Loucy (cell line): ENCODE results near the gene PNMA6E.

Experiments used
- H2AFZ ChIP-seq: fragments of 200-600 bp; sonication (generic); 2 replicates; pipeline ENCODE4 v1.6.0; 2016; ENCODE audit warnings: antibody characterized with exemption, mild to moderate bottlenecking, low read length, moderate library complexity
- H3F3A ChIP-seq: fragments of 200-600 bp; 2 replicates; pipeline ENCODE4 v1.6.0; 2016; ENCODE audit warnings: antibody characterized with exemption, low read depth, mild to moderate bottlenecking
- H3K27me3 ChIP-seq: fragments of 200-600 bp; sonication (generic); 2 replicates; pipeline ENCODE4 v1.6.1; 2014; ENCODE audit warnings: low read length, mild to moderate bottlenecking; ENCODE audit not compliant: insufficient read depth, poor library complexity, severe bottlenecking
- H3K36me3 ChIP-seq: fragments of 200-600 bp; sonication (generic); 2 replicates; pipeline ENCODE4 v1.6.1; 2016; ENCODE audit warnings: low read length; ENCODE audit not compliant: insufficient read depth
- H3K4me1 ChIP-seq: fragments of 200-600 bp; sonication (generic); 2 replicates; pipeline ENCODE4 v1.5.1; 2014; ENCODE audit warnings: low read length, mild to moderate bottlenecking; ENCODE audit not compliant: insufficient read depth, poor library complexity, severe bottlenecking
- H3K4me2 ChIP-seq: fragments of 200-600 bp; sonication (generic); 2 replicates; pipeline ENCODE4 v1.6.0; 2014; ENCODE audit warnings: antibody characterized with exemption, low read length, low read depth, mild to moderate bottlenecking; ENCODE audit not compliant: poor library complexity, severe bottlenecking
- H3K4me3 ChIP-seq: fragments of 200-600 bp; sonication (generic); 2 replicates; pipeline ENCODE4 v1.5.1; 2014; ENCODE audit warnings: low read length, mild to moderate bottlenecking, mixed read lengths; ENCODE audit not compliant: poor library complexity, severe bottlenecking
- H3K79me2 ChIP-seq: fragments of 200-600 bp; sonication (generic); 2 replicates; pipeline ENCODE4 v1.6.1; 2014; ENCODE audit warnings: low read length; ENCODE audit not compliant: insufficient read depth
- H3K9ac ChIP-seq: fragments of 200-600 bp; sonication (generic); 2 replicates; pipeline ENCODE4 v1.6.0; 2014; ENCODE audit warnings: mild to moderate bottlenecking, low read depth, low read length, moderate library complexity; ENCODE audit not compliant: poor library complexity, severe bottlenecking
- H3K9me2 ChIP-seq: fragments of 200-600 bp; sonication (generic); replicated peaks from 2 replicates; pipeline ENCODE4 v1.6.1; 2016; ENCODE audit warnings: low read depth, low read length, mixed read lengths
- H3K9me3 ChIP-seq: fragments of 200-600 bp; sonication (generic); 2 replicates; pipeline ENCODE4 v1.6.1; 2014; ENCODE audit warnings: mild to moderate bottlenecking, antibody characterized with exemption, low read length, low read depth; ENCODE audit not compliant: insufficient read depth
- H4K20me1 ChIP-seq: fragments of 200-600 bp; sonication (generic); 2 replicates; pipeline ENCODE4 v1.6.0; 2014; ENCODE audit warnings: antibody characterized with exemption, low read length, mild to moderate bottlenecking; ENCODE audit not compliant: insufficient read depth, poor library complexity, severe bottlenecking
- CTCF ChIP-seq: fragments of 200-600 bp; sonication (generic); conservative IDR thresholded peaks from 2 replicates; pipeline ENCODE4 v1.5.1; 2014; ENCODE audit warnings: mild to moderate bottlenecking, antibody characterized with exemption, low read length
- EZH2phosphoT487 ChIP-seq: fragments of 200-600 bp; IDR thresholded peaks from 2 replicates; pipeline ENCODE4 v1.6.1; 2018; ENCODE audit warnings: antibody characterized with exemption, mild to moderate bottlenecking, moderate library complexity, borderline replicate concordance

Gene PNMA6E

GRCh38 chrX:153446950-153447580 is 45.9 kb upstream of the PNMA6E start:
- H3F3A ChIP-seq = no peaks in the 10 kb centered on the region
- no peak overlapping the region for H3K4me3 ChIP-seq
- H3K9me3 ChIP-seq = no peaks in the 10 kb centered on the region

GRCh38 chrX:153446636-153446936 is 45.4 kb upstream of the PNMA6E start:
- Histone ChIP-seq H3K9ac (no peak overlapping the region), H3K27me3 (no peaks in the 10 kb centered on the region), H3F3A (no peaks in the 10 kb centered on the region), H3K4me1 (no peaks in the 10 kb centered on the region), H4K20me1 (no peaks in the 10 kb centered on the region), H3K36me3 (no peaks in the 10 kb centered on the region), H3K79me2 (no peaks in the 10 kb centered on the region), H3K9me3 (no peaks in the 10 kb centered on the region), H3K4me3 (no peak overlapping the region), H2AFZ (no peak overlapping the region), H3K4me2 (no peak overlapping the region), H3K9me2 (no peaks in the 10 kb centered on the region)
- no peak for TF ChIP-seq CTCF
- no peak for TF ChIP-seq EZH2phosphoT487

More at GRCh38 chrX:153446950-153447580, 45.9 kb upstream of the PNMA6E start:
- H2AFZ ChIP-seq = no peak overlapping the region
- H3K4me2 ChIP-seq = no peak overlapping the region
- H3K9ac ChIP-seq = no peak overlapping the region
- H4K20me1 ChIP-seq = no peaks in the 10 kb centered on the region
- H3K27me3 ChIP-seq = no peaks in the 10 kb centered on the region
- no peaks in the 10 kb centered on the region for H3K4me1 ChIP-seq
- TF ChIP-seq CTCF (no peak), EZH2phosphoT487 (no peak)
- H3K9me2 ChIP-seq = no peaks in the 10 kb centered on the region
- no peaks in the 10 kb centered on the region for H3K36me3 ChIP-seq
- H3K79me2 ChIP-seq = no peaks in the 10 kb centered on the region

- Histone ChIP-seq H3K79me2 (no peaks in the 10 kb centered on the region), H4K20me1 (no peaks in the 10 kb centered on the region), H3K9me2 (no peaks in the 10 kb centered on the region), H3K9me3 (no peaks in the 10 kb centered on the region), H3K9ac (no peak within 1 kb of the TSS), H3K36me3 (no peaks in the 10 kb centered on the region), H3F3A (no peaks in the 10 kb centered on the region), H2AFZ (no peak within 1 kb of the TSS), H3K4me2 (no peak within 1 kb of the TSS), H3K27me3 (no peaks in the 10 kb centered on the region), H3K4me1 (no peaks in the 10 kb centered on the region), H3K4me3 (no peak within 1 kb of the TSS)
- TF ChIP-seq EZH2phosphoT487 = no peak
- TF ChIP-seq CTCF = no peak
These were observed 44.9 kb upstream of the PNMA6E start, which contains the start of gene TREX2 for GRCh38 chrX:153445856-153446635. TREX2 (minus strand) TSS chrX:153446056; CDS start chrX:153445430, 626 bp downstream.
